Measurements from ENCODE around the gene REX1BD. TPM values are rescaled to one million over a fixed set of nuclear protein-coding genes. Genes with fewer than 3 reads are reported as not detected.
A peak's percentile ranks its signal among the peaks of the same experiment; 100 is the strongest.

The REX1BD gene
- total and polyA plus RNA-seq, 2 of the 13 experiments (the other 11 are each of a cell fraction or from before 2014, with no cell fraction given): 7.5 to 25.4 TPM

DNA sequence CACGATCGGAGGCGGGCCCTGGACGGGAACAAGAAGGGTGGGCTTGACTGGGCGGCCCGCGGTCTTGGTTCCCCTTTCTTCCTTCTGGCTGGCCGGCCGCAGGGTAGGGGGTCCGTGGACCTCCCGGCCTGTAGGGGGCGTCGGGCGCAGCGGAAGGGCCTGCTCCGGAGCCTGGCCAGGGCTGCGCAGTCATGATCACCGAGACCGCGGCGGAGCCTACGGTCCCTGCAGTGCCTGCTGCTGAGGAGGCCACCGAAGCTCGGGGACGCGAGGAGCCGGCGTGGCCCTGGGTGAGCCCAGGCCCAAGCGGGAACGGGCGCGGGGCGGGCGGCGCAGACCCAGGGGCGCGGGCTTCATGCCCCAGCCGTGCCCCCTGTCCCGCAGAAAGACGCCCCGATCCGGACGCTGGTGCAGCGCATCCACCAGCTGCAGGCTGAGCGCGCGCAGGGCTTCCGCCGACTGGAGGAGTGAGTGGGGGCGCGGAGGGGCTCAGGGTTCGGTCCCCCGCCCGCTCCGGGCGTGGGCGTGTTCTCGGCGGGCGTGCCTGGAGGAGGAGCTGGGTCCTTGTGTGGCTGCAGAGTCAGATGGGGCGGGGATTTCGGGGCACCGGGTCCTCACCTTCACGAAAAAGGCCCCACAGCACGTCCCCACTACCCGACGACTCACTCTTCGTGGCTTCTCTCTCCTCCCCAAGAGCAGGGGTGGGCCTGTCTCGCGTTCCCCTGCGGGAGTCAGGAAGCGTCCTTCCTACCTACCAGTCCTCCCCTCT, at the start of gene REX1BD (continued):
- TF ChIP-seq ZNF646 (CRISPR knock-in tag; IDR thresholded peaks at IDR 0.05) (no peak), ZBTB7A (CRISPR knock-in tag; IDR thresholded peaks at IDR 0.05) (peak; percentile 91), ZNF598 (CRISPR knock-in tag; IDR thresholded peaks at IDR 0.05; ENCODE audit: borderline replicate concordance) (no peak), DDIT3 (CRISPR knock-in tag; IDR thresholded peaks at IDR 0.05) (no peak), ZNF879 (CRISPR knock-in tag; IDR thresholded peaks at IDR 0.05) (peak; percentile 52; the same call in 1 of the 2 replicates), FOXP4 (CRISPR knock-in tag; IDR thresholded peaks at IDR 0.05) (peak; percentile 45), FIP1L1 (IDR thresholded peaks at IDR 0.05; ENCODE audit: borderline replicate concordance, insufficient read depth, low read depth, low read length) (0 out of 2 replicates have a peak, but pooled peaks have one; percentile 56), ELK4 (CRISPR knock-in tag; IDR thresholded peaks at IDR 0.05; ENCODE audit: borderline replicate concordance) (no peak), MEIS1 (CRISPR knock-in tag; IDR thresholded peaks at IDR 0.05; ENCODE audit: borderline replicate concordance) (no peak), KLF12 (CRISPR knock-in tag; IDR thresholded peaks at IDR 0.05; ENCODE audit: borderline replicate concordance) (peak; percentile 89), ZNF136 (CRISPR knock-in tag; IDR thresholded peaks at IDR 0.05; ENCODE audit: low read depth) (no peak)
- TF ChIP-seq, protein P1, sequence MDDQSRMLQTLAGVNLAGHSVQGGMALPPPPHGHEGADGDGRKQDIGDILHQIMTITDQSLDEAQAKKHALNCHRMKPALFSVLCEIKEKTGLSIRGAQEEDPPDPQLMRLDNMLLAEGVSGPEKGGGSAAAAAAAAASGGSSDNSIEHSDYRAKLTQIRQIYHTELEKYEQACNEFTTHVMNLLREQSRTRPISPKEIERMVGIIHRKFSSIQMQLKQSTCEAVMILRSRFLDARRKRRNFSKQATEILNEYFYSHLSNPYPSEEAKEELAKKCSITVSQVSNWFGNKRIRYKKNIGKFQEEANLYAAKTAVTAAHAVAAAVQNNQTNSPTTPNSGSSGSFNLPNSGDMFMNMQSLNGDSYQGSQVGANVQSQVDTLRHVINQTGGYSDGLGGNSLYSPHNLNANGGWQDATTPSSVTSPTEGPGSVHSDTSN (CRISPR knock-in tag; IDR thresholded peaks at IDR 0.05; ENCODE audit: borderline replicate concordance): no peak
